Natural killer cell (primary cell): ENCODE measurements around the gene FAF2. TPM values are rescaled to one million over a fixed set of nuclear protein-coding genes. Genes with fewer than 3 reads are reported as not detected.
"Not testable (repeated sequence)": the region's sequence is repeated elsewhere in the genome, so short reads cannot be mapped to it uniquely, and the experiment has no call there.

Experiments
- ATAC-seq, 3 donors: fragments of 150-1000 bp in 2 of 3; fragments of 200-7000 bp in 1 of 3; cut with Tn5 transposase; 1 replicate in 1 of 3; 2 replicates in 2 of 3; pipeline ENCODE4 v1.10.0; 2021; ENCODE audit warnings: mild to moderate bottlenecking in 2 of 3, moderate library complexity in 2 of 3
- DNase-seq, 2 donors: peaks; one replicate each; pipeline versions ENCODE4 v3.0.0 to v3.0.0-alpha.2; 2013 to 2021; ENCODE audit warnings: mixed read lengths in 1 of 2
- H3K27ac ChIP-seq: one replicate; pipeline ENCODE4 v1.5.1; 2013; ENCODE audit warnings: mild to moderate bottlenecking, low read length
- H3K27me3 ChIP-seq: one replicate; pipeline ENCODE4 v1.6.1; 2013; ENCODE audit warnings: low read length; ENCODE audit not compliant: control insufficient read depth, insufficient read depth
- H3K36me3 ChIP-seq: one replicate; pipeline ENCODE4 v1.6.1; 2013; ENCODE audit warnings: low read length; ENCODE audit not compliant: control insufficient read depth, insufficient read depth
- H3K4me1 ChIP-seq: one replicate; pipeline ENCODE4 v1.6.1; 2013; ENCODE audit warnings: low read length; ENCODE audit not compliant: control insufficient read depth, insufficient read depth
- H3K4me3 ChIP-seq: one replicate; pipeline ENCODE4 v1.5.1; 2013; ENCODE audit warnings: low read length
- H3K9me3 ChIP-seq: one replicate; pipeline ENCODE4 v1.6.1; 2013; ENCODE audit warnings: low read length; ENCODE audit not compliant: control insufficient read depth, insufficient read depth
- H3K27ac Mint-ChIP-seq, 2 donors: one replicate each; pipeline ENCODE4 v1.8.0; 2022; ENCODE audit warnings: mild to moderate bottlenecking in 2 of 2, mixed read lengths in 2 of 2, moderate library complexity in 1 of 2
- H3K27me3 Mint-ChIP-seq, 2 donors: one replicate each; pipeline ENCODE4 v1.8.0; 2022; ENCODE audit warnings: low read depth in 2 of 2, mixed read lengths in 2 of 2
- H3K36me3 Mint-ChIP-seq: one replicate; pipeline ENCODE4 v1.8.0; 2022; ENCODE audit warnings: mixed read lengths
- H3K4me1 Mint-ChIP-seq, 2 donors: one replicate each; pipeline ENCODE4 v1.8.0; 2022; ENCODE audit warnings: mixed read lengths in 2 of 2
- H3K4me3 Mint-ChIP-seq: one replicate; pipeline ENCODE4 v1.8.0; 2022; ENCODE audit warnings: mild to moderate bottlenecking, moderate library complexity, mixed read lengths
- H3K9me3 Mint-ChIP-seq, 2 donors: one replicate each; pipeline ENCODE4 v1.8.0; 2022; ENCODE audit warnings: mixed read lengths in 2 of 2
- WGBS: methylation state at CpG from one replicate; pipeline ENCODE4 v1.1.7; 2013; ENCODE audit warnings: missing lambda C conversion rate; ENCODE audit not compliant: insufficient coverage; 5-methylcytosine and 5-hydroxymethylcytosine counted together
- intact Hi-C: fragments of 100-400 bp; cut with micrococcal nuclease; formaldehyde crosslinking; loops from one replicate; pipeline ENCODE4 v1.14.2; 2022
- total RNA-seq, 4 donors: library from RNA; stranded (reverse); fragments of 120-200 nt in 1 of 4; gene quantifications; one replicate each; pipeline versions ENCODE4 v1.2.3 to v1.2.4, GENCODE V29; 2013 to 2022
- TF ChIP-seq, protein P1 (sequence below): fragments of 200-600 bp; IDR thresholded peaks from one replicate; pipeline ENCODE4 v1.8.0; 2022; ENCODE audit warnings: antibody characterized with exemption

Gene FAF2
- total RNA-seq, 3 donors from 2014 or later (not counting 1 experiment from before 2014, with no cell fraction given): 32.1 to 32.5 (median 32.1) TPM

DNA sequence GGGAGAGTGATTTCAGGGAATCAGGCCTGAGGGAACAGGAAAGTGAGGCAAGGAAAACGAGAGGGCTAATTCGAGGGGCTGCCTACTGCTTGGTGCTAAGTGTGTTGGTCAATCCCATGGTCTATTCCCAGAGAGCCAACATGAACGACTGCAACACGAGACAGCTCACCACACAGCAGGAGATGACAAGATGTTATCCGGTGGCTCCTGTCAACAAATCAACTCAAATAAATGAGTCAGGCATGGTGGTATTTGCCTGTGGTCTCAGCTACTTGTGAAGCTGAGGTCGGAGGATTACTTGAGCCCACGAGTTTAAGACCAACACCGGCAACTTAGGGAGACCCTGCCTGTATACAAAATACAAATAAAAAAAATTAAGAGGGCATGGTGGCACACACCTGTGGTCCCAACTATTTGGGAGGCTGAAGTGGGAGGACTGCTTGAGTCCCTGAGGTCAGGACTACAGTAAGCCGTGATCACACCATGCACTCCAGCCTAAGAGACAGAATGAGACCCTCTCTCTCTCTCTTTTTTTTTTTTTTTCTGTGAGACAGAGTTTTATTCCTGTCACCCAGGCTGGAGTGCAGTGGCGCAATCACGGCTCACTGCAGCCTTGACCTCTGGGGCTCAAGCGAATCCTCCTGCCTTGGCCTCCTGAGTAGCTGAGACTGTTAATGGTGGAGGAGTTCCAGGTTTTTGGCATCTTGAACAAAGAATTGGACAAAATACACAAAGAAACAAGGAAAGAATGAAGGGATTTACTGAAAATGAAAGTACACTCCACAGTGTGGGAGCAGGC lies 9.0 kb upstream of the FAF2 start:
- no peaks in the 10 kb centered on the region for H3K27me3 ChIP-seq

DNA sequence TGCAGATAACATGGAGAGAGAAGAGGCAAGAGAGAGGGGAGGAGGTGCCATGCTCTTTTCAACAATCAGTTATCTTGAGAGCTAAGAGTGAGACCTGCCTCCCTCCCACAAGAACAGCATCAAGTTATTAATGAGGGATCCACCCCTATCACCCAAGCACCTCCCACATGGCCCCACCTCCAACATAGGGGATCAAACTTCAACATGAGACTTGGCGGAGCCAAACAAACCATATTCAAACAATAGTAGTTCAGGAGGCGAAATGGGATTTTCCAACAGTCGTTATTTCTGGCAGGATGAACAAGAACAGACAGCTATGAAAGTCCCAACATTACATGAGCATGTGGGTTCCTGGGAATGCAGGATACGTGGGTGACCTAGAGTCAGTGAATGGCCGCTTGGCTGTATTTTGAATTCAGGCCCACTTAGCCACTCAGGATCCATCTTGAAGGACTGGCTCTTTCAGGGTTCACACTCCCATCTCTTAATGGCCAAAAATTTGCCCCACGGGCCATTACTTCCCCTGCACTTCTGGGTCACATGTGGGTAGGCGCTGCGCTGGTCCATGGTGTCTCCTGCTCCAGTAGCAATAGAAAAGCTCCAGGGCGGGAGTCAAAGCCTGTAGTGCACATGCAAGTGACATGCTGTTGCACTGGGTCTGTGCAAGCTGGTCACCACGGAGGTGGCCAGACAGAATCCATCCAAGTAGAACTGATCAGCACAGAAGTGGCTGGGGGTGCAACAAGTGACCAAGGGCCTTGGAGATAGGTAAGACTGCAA lies 7.1 kb upstream of the FAF2 start:
- no peaks in the 10 kb centered on the region for H3K4me1 ChIP-seq
- no peak overlapping the region for H3K4me3 ChIP-seq
- no peaks in the 10 kb centered on the region for H3K36me3 ChIP-seq
- H3K9me3 ChIP-seq: no peaks in the 10 kb centered on the region
- DNase-seq (no peak), ATAC-seq (no peak)
- H3K27ac Mint-ChIP-seq: no peak overlapping the region
- H3K27me3 ChIP-seq: no peaks in the 10 kb centered on the region
- no peaks in the 10 kb centered on the region for H3K9me3 Mint-ChIP-seq
- WGBS: 94% methylated on average over 10 of the region's 10 CpGs
- H3K4me1 Mint-ChIP-seq: peaks cover 9 to 10% of the 10 kb centered on the region in 2 donors
- TF ChIP-seq, protein P1, sequence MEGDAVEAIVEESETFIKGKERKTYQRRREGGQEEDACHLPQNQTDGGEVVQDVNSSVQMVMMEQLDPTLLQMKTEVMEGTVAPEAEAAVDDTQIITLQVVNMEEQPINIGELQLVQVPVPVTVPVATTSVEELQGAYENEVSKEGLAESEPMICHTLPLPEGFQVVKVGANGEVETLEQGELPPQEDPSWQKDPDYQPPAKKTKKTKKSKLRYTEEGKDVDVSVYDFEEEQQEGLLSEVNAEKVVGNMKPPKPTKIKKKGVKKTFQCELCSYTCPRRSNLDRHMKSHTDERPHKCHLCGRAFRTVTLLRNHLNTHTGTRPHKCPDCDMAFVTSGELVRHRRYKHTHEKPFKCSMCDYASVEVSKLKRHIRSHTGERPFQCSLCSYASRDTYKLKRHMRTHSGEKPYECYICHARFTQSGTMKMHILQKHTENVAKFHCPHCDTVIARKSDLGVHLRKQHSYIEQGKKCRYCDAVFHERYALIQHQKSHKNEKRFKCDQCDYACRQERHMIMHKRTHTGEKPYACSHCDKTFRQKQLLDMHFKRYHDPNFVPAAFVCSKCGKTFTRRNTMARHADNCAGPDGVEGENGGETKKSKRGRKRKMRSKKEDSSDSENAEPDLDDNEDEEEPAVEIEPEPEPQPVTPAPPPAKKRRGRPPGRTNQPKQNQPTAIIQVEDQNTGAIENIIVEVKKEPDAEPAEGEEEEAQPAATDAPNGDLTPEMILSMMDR: no peak
- H3K27ac ChIP-seq: no peak overlapping the region
- intact Hi-C loops: no loop called here
- no peaks in the 10 kb centered on the region for H3K36me3 Mint-ChIP-seq
- no peak overlapping the region for H3K4me3 Mint-ChIP-seq
- peaks cover 0 to 12% of the 10 kb centered on the region in 2 donors for H3K27me3 Mint-ChIP-seq

More for the DNA sequence above, 9.0 kb upstream of the FAF2 start:
- H3K36me3 ChIP-seq: no peaks in the 10 kb centered on the region
- H3K4me1 ChIP-seq: no peaks in the 10 kb centered on the region
- H3K9me3 Mint-ChIP-seq: no peaks in the 10 kb centered on the region
- DNase-seq (no peak), ATAC-seq (no peak)
- 93% methylated on average over 11 of the region's 12 CpGs for WGBS
- intact Hi-C loops: no loop called here
- H3K27ac ChIP-seq: no peak overlapping the region
- peaks cover 9 to 10% of the 10 kb centered on the region in 2 donors for H3K4me1 Mint-ChIP-seq
- peaks cover 0 to 12% of the 10 kb centered on the region in 2 donors for H3K27me3 Mint-ChIP-seq
- no peak overlapping the region for H3K4me3 ChIP-seq
- H3K27ac Mint-ChIP-seq: no peak overlapping the region
- H3K36me3 Mint-ChIP-seq: no peaks in the 10 kb centered on the region
- TF ChIP-seq, protein P1: no peak
- no peaks in the 10 kb centered on the region for H3K9me3 ChIP-seq
- no peak overlapping the region for H3K4me3 Mint-ChIP-seq

DNA sequence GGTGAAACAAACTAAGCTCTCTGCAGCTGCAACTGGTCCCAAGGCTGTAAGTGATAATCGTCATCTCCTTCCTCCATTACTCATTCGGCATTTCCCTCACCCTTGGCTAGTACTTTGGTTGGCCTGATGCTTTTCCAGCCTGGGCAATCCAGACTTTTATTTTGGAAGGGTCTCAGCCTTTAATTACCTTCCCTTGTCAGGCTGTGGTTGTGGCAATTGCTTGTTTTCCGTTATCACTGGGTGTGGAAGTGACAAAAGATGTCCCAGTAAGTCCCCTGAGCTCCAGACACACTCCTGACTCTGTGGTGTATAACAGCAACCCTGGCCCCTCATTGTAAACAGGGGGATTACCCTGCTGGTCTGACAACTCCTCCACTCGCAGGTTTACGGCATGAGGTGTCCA lies 6.3 kb upstream of the FAF2 start:
- TF ChIP-seq, protein P1: no peak
- ATAC-seq: no peak
- no peaks in the 10 kb centered on the region for H3K36me3 Mint-ChIP-seq
- Histone ChIP-seq H3K27me3 (no peaks in the 10 kb centered on the region), H3K9me3 (no peaks in the 10 kb centered on the region), H3K27ac (no peak overlapping the region), H3K4me3 (no peak overlapping the region), H3K4me1 (peaks cover 4% of the 10 kb centered on the region), H3K36me3 (no peaks in the 10 kb centered on the region)
- H3K4me1 Mint-ChIP-seq: peaks cover 7 to 8% of the 10 kb centered on the region in 2 donors
- H3K27ac Mint-ChIP-seq: no peak overlapping the region
- no peak for DNase-seq
- no peaks in the 10 kb centered on the region for H3K9me3 Mint-ChIP-seq
- WGBS: 70% methylated on average over 5 of the region's 5 CpGs
- H3K4me3 Mint-ChIP-seq: no peak overlapping the region
- intact Hi-C loops: no loop called here
- H3K27me3 Mint-ChIP-seq: peaks cover 0 to 8% of the 10 kb centered on the region in 2 donors

DNA sequence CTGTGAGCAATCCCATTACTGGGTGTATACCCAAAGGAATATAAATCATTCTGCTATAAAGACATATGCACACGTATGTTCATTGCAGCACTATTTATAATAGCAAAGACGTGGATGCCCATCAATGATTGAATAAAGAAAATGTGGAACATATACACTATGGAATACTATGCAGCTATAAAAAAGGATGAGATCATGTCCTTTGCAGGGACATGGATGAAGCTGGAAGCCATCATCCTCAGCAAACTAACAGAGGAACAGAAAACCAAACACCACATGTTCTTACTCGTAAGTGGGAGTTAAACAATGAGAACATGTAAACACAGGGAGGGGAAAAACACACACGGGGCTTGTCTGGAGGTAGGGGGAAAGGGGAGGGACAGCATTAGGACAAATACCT lies 5.3 kb upstream of the FAF2 start:
- H3K4me1 Mint-ChIP-seq: peaks cover 13 to 14% of the 10 kb centered on the region in 2 donors
- H3K36me3 Mint-ChIP-seq, H3K9me3 Mint-ChIP-seq, ATAC-seq, H3K4me3 Mint-ChIP-seq, H3K27ac ChIP-seq, intact Hi-C loops, H3K27ac Mint-ChIP-seq, DNase-seq, H3K36me3 ChIP-seq, H3K9me3 ChIP-seq, H3K27me3 ChIP-seq, H3K4me3 ChIP-seq, H3K27me3 Mint-ChIP-seq: not testable (repeated sequence)
- peaks cover 11% of the 10 kb centered on the region for H3K4me1 ChIP-seq
- WGBS: 88% methylated on average over 2 of the region's 4 CpGs
